HepG2 (cell line): ENCODE results near the gene HACE1. TPM values are rescaled to one million over a fixed set of nuclear protein-coding genes. Genes with fewer than 3 reads are reported as not detected.

Source experiments
- CBFB ChIP-seq: sonication (generic); formaldehyde crosslinking; IDR thresholded peaks from 2 replicates; pipeline ENCODE4 v1.4.0; 2020; ENCODE audit warnings: missing genetic modification reagents
- EHMT2 ChIP-seq: fragments of 200-600 bp; sonication (generic); IDR thresholded peaks from 2 replicates; pipeline ENCODE4 v1.7.0; 2017; ENCODE audit warnings: antibody characterized with exemption, low read depth, low read length, borderline replicate concordance
- HOXA3 ChIP-seq: sonication (generic); formaldehyde crosslinking; IDR thresholded peaks from 2 replicates; pipeline ENCODE4 v1.5.0; 2020; ENCODE audit warnings: missing genetic modification reagents
- HOXA9 ChIP-seq: sonication (generic); formaldehyde crosslinking; IDR thresholded peaks from 2 replicates; pipeline ENCODE4 v1.8.1; 2022; ENCODE audit warnings: missing genetic modification reagents, mild to moderate bottlenecking, moderate library complexity, borderline replicate concordance
- IRF2 ChIP-seq: IDR thresholded peaks from 2 replicates; pipeline ENCODE4 v1.6.1; 2018; ENCODE audit warnings: missing genetic modification reagents, missing compliant biosample characterization
- KDM4B ChIP-seq: sonication (generic); formaldehyde crosslinking; IDR thresholded peaks from 2 replicates; pipeline ENCODE4 v1.4.0; 2020; ENCODE audit warnings: missing genetic modification reagents
- KLF16 ChIP-seq, 2 experiments: sonication (generic) in 1 of 2; formaldehyde crosslinking in 1 of 2; IDR thresholded peaks; 2 replicates each; pipeline versions ENCODE4 v1.6.1 to v1.8.0; 2016 to 2023; ENCODE audit warnings: missing genetic modification reagents in 2 of 2, missing compliant biosample characterization in 1 of 2
- MEIS2 ChIP-seq: sonication (generic); formaldehyde crosslinking; IDR thresholded peaks from 2 replicates; pipeline ENCODE4 v1.9.0; 2021; ENCODE audit warnings: mild to moderate bottlenecking, missing genetic modification reagents
- NR2F6 ChIP-seq, 2 experiments: IDR thresholded peaks; 2 replicates each; pipeline ENCODE4 v1.6.1; 2016; ENCODE audit warnings: antibody characterized with exemption in 1 of 2, mild to moderate bottlenecking in 1 of 2
- RFX5 ChIP-seq: IDR thresholded peaks from 2 replicates; pipeline ENCODE4 v1.6.1; 2011; ENCODE audit warnings: low read depth, low read length, improper control_type of control experiment
- TSC22D2 ChIP-seq: sonication (generic); formaldehyde crosslinking; IDR thresholded peaks from 2 replicates; pipeline ENCODE4 v1.5.1; 2020; ENCODE audit warnings: missing genetic modification reagents, mild to moderate bottlenecking, borderline replicate concordance
- ZFP1 ChIP-seq: IDR thresholded peaks from 2 replicates; pipeline ENCODE4 v1.6.1; 2016
- ZNF263 ChIP-seq: sonication (generic); formaldehyde crosslinking; IDR thresholded peaks from 2 replicates; pipeline ENCODE4 v1.4.0; 2020; ENCODE audit warnings: missing genetic modification reagents
- ZNF331 ChIP-seq: sonication (generic); formaldehyde crosslinking; IDR thresholded peaks from 2 replicates; pipeline ENCODE4 v1.4.0; 2020; ENCODE audit warnings: missing genetic modification reagents
- ZNF501 ChIP-seq: sonication (generic); formaldehyde crosslinking; IDR thresholded peaks from 2 replicates; pipeline ENCODE4 v1.5.1; 2020; ENCODE audit warnings: mild to moderate bottlenecking, moderate library complexity, missing genetic modification reagents
- ZNF605 ChIP-seq: sonication (generic); formaldehyde crosslinking; IDR thresholded peaks from 2 replicates; pipeline ENCODE4 v1.8.0; 2022; ENCODE audit warnings: mild to moderate bottlenecking, missing genetic modification reagents
- ZNF790 ChIP-seq: sonication (generic); formaldehyde crosslinking; IDR thresholded peaks from 2 replicates; pipeline ENCODE4 v1.8.0; 2022; ENCODE audit warnings: missing genetic modification reagents, mild to moderate bottlenecking, borderline replicate concordance
- ZSCAN29 ChIP-seq: sonication (generic); formaldehyde crosslinking; conservative IDR thresholded peaks from 2 replicates; pipeline ENCODE4 v1.4.0; 2020; ENCODE audit warnings: mild to moderate bottlenecking, missing genetic modification reagents
- ZSCAN31 ChIP-seq: sonication (generic); formaldehyde crosslinking; IDR thresholded peaks from 2 replicates; pipeline ENCODE4 v1.5.0; 2020; ENCODE audit warnings: low read depth, mild to moderate bottlenecking, missing genetic modification reagents
- polyA plus RNA-seq, 8 experiments: library from polyadenylated mRNA; depleted of rRNA in 3 of 8; stranded (reverse) in 7 of 8; unstranded in 1 of 8; fragments of >200 nt; fragmentation: Illumina TruSeq in 4 of 8; extraction: Trizol in 4 of 8; gene quantifications; 2 replicates each; pipeline versions ENCODE4 v1.2.1 to v1.2.3, GENCODE V29; 2011 to 2016; ENCODE audit warnings: low read depth in 4 of 8, missing spikeins in 1 of 8, mixed read lengths in 1 of 8; ENCODE audit not compliant: insufficient read depth in 1 of 8
- total RNA-seq, 5 experiments: library from RNA; depleted of rRNA; stranded (reverse); fragments of >200 nt; fragmentation: Illumina TruSeq; extraction: Trizol; gene quantifications; 2 replicates each; pipeline ENCODE4 v1.2.3, GENCODE V29; 2016; ENCODE audit warnings: low read depth in 1 of 5
- TF ChIP-seq, protein P1 (sequence below): sonication (generic); formaldehyde crosslinking; IDR thresholded peaks from 2 replicates; pipeline ENCODE4 v1.4.0; 2020; ENCODE audit warnings: missing genetic modification reagents
- TF ChIP-seq, protein P2 (sequence below): sonication (generic); formaldehyde crosslinking; IDR thresholded peaks from 2 replicates; pipeline ENCODE4 v1.8.0; 2022; ENCODE audit warnings: mild to moderate bottlenecking, missing genetic modification reagents, moderate library complexity
- TF ChIP-seq, protein P3 (sequence below): sonication (generic); formaldehyde crosslinking; IDR thresholded peaks from 2 replicates; pipeline ENCODE4 v1.4.0; 2020; ENCODE audit warnings: missing genetic modification reagents
- TF ChIP-seq, protein P4 (sequence below): sonication (generic); formaldehyde crosslinking; IDR thresholded peaks from 2 replicates; pipeline ENCODE4 v1.4.0; 2020; ENCODE audit warnings: missing genetic modification reagents

Gene HACE1
- total and polyA plus RNA-seq, 2 of the 13 experiments (the other 11 are each of a cell fraction or from before 2014, with no cell fraction given): 8.9 to 11.4 TPM

DNA sequence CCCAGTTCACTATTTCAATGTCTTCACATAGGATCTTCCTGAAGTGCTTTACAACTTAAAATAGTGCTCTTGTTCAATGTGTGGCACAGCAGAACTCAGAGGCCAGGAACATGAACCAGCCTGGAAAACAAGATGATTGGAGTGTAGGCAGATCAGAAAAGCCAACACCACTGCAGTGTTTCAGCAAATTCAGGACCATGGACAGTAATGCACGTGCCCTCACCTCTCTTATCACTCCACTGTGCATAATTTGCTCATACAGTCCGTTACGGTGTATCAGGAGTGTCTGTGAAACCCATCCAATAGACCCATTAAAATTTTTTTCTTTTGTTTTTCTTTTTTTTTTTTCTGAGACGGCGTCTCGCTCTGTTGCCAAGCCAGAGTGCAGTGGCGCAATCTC, 27.6 kb upstream of the HACE1 start (continued):
- TF ChIP-seq ZNF605 (CRISPR knock-in tag) (peak; percentile 61; the same call in 1 of the 2 replicates), ZSCAN31 (CRISPR knock-in tag) (peak; percentile 77; the same call in 1 of the 2 replicates), NR2F6 (IDR thresholded peaks at IDR 0.05) (no peak), NR2F6 (CRISPR knock-in tag; IDR thresholded peaks at IDR 0.05) (no peak), KDM4B (peak; percentile 89), KLF16 (CRISPR knock-in tag; IDR thresholded peaks at IDR 0.05) (peak in 1 of 2 experiments; percentile 86; a peak in 2 of 4 replicates), CBFB (CRISPR knock-in tag) (no peak), IRF2 (CRISPR knock-in tag) (peak; percentile 62; the same call in 1 of the 2 replicates), ZSCAN29 (no peak), MEIS2 (CRISPR knock-in tag) (peak; percentile 77), ZNF263 (peak; percentile 55; the same call in 1 of the 2 replicates), ZNF501 (CRISPR knock-in tag) (no peak), RFX5 (no peak), TSC22D2 (CRISPR knock-in tag) (peak; percentile 96), ZNF331 (peak; percentile 91), HOXA9 (CRISPR knock-in tag) (peak; percentile 41; the same call in 1 of the 2 replicates), ZNF790 (CRISPR knock-in tag) (peak; percentile 48; the same call in 1 of the 2 replicates), ZFP1 (no peak), EHMT2 (peak; percentile 88), HOXA3 (CRISPR knock-in tag) (peak; percentile 48; the same call in 1 of the 2 replicates)
- TF ChIP-seq, protein P1, sequence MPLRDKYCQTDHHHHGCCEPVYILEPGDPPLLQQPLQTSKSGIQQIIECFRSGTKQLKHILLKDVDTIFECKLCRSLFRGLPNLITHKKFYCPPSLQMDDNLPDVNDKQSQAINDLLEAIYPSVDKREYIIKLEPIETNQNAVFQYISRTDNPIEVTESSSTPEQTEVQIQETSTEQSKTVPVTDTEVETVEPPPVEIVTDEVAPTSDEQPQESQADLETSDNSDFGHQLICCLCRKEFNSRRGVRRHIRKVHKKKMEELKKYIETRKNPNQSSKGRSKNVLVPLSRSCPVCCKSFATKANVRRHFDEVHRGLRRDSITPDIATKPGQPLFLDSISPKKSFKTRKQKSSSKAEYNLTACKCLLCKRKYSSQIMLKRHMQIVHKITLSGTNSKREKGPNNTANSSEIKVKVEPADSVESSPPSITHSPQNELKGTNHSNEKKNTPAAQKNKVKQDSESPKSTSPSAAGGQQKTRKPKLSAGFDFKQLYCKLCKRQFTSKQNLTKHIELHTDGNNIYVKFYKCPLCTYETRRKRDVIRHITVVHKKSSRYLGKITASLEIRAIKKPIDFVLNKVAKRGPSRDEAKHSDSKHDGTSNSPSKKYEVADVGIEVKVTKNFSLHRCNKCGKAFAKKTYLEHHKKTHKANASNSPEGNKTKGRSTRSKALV: peak; percentile 74; the same call in 1 of the 2 replicates
- TF ChIP-seq, protein P2, sequence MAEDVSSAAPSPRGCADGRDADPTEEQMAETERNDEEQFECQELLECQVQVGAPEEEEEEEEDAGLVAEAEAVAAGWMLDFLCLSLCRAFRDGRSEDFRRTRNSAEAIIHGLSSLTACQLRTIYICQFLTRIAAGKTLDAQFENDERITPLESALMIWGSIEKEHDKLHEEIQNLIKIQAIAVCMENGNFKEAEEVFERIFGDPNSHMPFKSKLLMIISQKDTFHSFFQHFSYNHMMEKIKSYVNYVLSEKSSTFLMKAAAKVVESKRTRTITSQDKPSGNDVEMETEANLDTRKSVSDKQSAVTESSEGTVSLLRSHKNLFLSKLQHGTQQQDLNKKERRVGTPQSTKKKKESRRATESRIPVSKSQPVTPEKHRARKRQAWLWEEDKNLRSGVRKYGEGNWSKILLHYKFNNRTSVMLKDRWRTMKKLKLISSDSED (CRISPR knock-in tag): no peak
- TF ChIP-seq, protein P3, sequence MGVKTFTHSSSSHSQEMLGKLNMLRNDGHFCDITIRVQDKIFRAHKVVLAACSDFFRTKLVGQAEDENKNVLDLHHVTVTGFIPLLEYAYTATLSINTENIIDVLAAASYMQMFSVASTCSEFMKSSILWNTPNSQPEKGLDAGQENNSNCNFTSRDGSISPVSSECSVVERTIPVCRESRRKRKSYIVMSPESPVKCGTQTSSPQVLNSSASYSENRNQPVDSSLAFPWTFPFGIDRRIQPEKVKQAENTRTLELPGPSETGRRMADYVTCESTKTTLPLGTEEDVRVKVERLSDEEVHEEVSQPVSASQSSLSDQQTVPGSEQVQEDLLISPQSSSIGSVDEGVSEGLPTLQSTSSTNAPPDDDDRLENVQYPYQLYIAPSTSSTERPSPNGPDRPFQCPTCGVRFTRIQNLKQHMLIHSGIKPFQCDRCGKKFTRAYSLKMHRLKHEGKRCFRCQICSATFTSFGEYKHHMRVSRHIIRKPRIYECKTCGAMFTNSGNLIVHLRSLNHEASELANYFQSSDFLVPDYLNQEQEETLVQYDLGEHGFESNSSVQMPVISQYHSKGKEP: peak; percentile 77; the same call in 1 of the 2 replicates
- TF ChIP-seq, protein P4, sequence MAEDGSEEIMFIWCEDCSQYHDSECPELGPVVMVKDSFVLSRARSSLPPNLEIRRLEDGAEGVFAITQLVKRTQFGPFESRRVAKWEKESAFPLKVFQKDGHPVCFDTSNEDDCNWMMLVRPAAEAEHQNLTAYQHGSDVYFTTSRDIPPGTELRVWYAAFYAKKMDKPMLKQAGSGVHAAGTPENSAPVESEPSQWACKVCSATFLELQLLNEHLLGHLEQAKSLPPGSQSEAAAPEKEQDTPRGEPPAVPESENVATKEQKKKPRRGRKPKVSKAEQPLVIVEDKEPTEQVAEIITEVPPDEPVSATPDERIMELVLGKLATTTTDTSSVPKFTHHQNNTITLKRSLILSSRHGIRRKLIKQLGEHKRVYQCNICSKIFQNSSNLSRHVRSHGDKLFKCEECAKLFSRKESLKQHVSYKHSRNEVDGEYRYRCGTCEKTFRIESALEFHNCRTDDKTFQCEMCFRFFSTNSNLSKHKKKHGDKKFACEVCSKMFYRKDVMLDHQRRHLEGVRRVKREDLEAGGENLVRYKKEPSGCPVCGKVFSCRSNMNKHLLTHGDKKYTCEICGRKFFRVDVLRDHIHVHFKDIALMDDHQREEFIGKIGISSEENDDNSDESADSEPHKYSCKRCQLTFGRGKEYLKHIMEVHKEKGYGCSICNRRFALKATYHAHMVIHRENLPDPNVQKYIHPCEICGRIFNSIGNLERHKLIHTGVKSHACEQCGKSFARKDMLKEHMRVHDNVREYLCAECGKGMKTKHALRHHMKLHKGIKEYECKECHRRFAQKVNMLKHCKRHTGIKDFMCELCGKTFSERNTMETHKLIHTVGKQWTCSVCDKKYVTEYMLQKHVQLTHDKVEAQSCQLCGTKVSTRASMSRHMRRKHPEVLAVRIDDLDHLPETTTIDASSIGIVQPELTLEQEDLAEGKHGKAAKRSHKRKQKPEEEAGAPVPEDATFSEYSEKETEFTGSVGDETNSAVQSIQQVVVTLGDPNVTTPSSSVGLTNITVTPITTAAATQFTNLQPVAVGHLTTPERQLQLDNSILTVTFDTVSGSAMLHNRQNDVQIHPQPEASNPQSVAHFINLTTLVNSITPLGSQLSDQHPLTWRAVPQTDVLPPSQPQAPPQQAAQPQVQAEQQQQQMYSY (CRISPR knock-in tag): peak; percentile 52; the same call in 1 of the 2 replicates
